HCT116 (cell line): ENCODE results near the gene DDX10. TPM values are rescaled to one million over a fixed set of nuclear protein-coding genes. Genes with fewer than 3 reads are reported as not detected.

Source experiments
- ATAC-seq: fragments of 200-7000 bp; cut with Tn5 transposase; 2 replicates; pipeline ENCODE4 v1.9.1; 2020; ENCODE audit warnings: mild to moderate bottlenecking, moderate library complexity
- BruUV-seq: library from RNA; stranded (reverse); fragments of 400-500 nt; replicated peaks from 2 replicates; lab custom pipeline; 2021; lab: Mats Ljungman, UMichigan
- CTCF ChIA-PET: fragments of 300-600 bp; sonication (Branson Sonifier 250); formaldehyde crosslinking; loops from one replicate; lab custom pipeline; 2021; ENCODE audit warnings: antibody characterized with exemption; lab: Charles Lee
- POLR2A ChIA-PET: fragments of 300-600, 350-600 bp; sonication (Branson Sonifier 250); formaldehyde crosslinking; loops from one replicate; lab custom pipeline; 2021; ENCODE audit warnings: antibody characterized with exemption; lab: Charles Lee
- RAD21 ChIA-PET, 2 experiments: fragments of 300-600 bp; sonication (Branson Sonifier 250); formaldehyde crosslinking; loops; one replicate each; lab custom pipeline; 2023; ENCODE audit warnings: low total read pairs in 2 of 2; ENCODE audit not compliant: uncharacterized antibody in 2 of 2, unreplicated experiment in 2 of 2, low non-redundant PET in 1 of 2; lab: Charles Lee
- DNase-seq: peaks from one replicate; pipeline ENCODE4 v3.0.0-alpha.2; 2010; ENCODE audit warnings: low read depth, low spot score
- H2AFZ ChIP-seq: fragments of 200-600 bp; shearing (Covaris generic), sonication (generic); 2 replicates; pipeline ENCODE4 v1.6.1; 2017; ENCODE audit warnings: low read depth, mixed run types, mixed read lengths, antibody characterized with exemption, low read length; ENCODE audit not compliant: poor library complexity, severe bottlenecking
- H3K27ac ChIP-seq: 2 replicates; pipeline ENCODE4 v1.5.1; 2012; ENCODE audit warnings: low read depth, low read length
- H3K27me3 ChIP-seq: fragments of 200-600 bp; sonication (generic); 2 replicates; pipeline ENCODE4 v1.6.1; 2016; ENCODE audit warnings: mixed run types, low read length, mixed read lengths; ENCODE audit not compliant: insufficient read depth
- H3K36me3 ChIP-seq, 2 experiments: fragments of 200-500 bp in 1 of 2; fragments of 200-600 bp in 1 of 2; sonication (Bioruptor generic) in 1 of 2; sonication (generic) in 1 of 2; 2 replicates each; pipeline versions ENCODE4 v1.5.1 to v1.6.1; 2014 to 2016; ENCODE audit warnings: low read length in 2 of 2, inconsistent platforms in 1 of 2, mixed read lengths in 1 of 2, mixed run types in 1 of 2; ENCODE audit not compliant: insufficient read depth in 2 of 2, control insufficient read depth in 1 of 2
- H3K4me1 ChIP-seq, 2 experiments: fragments of 200-600 bp in 1 of 2; sonication (generic) in 1 of 2; 2 replicates each; pipeline versions ENCODE4 v1.5.1 to v1.6.1; 2012 to 2017; ENCODE audit warnings: low read length in 2 of 2, inconsistent platforms in 1 of 2, mild to moderate bottlenecking in 1 of 2, mixed read lengths in 1 of 2, mixed run types in 1 of 2, moderate library complexity in 1 of 2; ENCODE audit not compliant: insufficient read depth in 2 of 2, control insufficient read depth in 1 of 2
- H3K4me2 ChIP-seq: fragments of 200-600 bp; sonication (generic); 2 replicates; pipeline ENCODE4 v1.6.1; 2017; ENCODE audit warnings: mixed run types, low read length, mixed read lengths
- H3K4me3 ChIP-seq, 2 experiments: fragments of 200-600 bp in 1 of 2; sonication (generic) in 1 of 2; replicated peaks in 1 of 2; 2 replicates each; pipeline ENCODE4 v1.5.1; 2011 to 2016; ENCODE audit warnings: low read length in 2 of 2, control low read depth in 1 of 2, low read depth in 1 of 2, mild to moderate bottlenecking in 1 of 2, mixed read lengths in 1 of 2, mixed run types in 1 of 2
- H3K79me2 ChIP-seq: fragments of 200-600 bp; sonication (generic); 2 replicates; pipeline ENCODE4 v1.6.1; 2017; ENCODE audit warnings: mild to moderate bottlenecking, mixed run types, low read length, moderate library complexity, mixed read lengths; ENCODE audit not compliant: insufficient read depth
- H3K9ac ChIP-seq: fragments of 200-600 bp; sonication (generic); 2 replicates; pipeline ENCODE4 v1.6.1; 2016; ENCODE audit warnings: low read length, mixed read lengths
- H3K9me2 ChIP-seq: fragments of 200-600 bp; sonication (generic), shearing (Covaris generic); 2 replicates; pipeline ENCODE4 v1.6.1; 2017; ENCODE audit warnings: mixed run types, mild to moderate bottlenecking, moderate library complexity; ENCODE audit not compliant: insufficient read depth
- H3K9me3 ChIP-seq, 2 experiments: fragments of 200-500 bp in 1 of 2; fragments of 200-600 bp in 1 of 2; sonication (Bioruptor generic) in 1 of 2; sonication (generic) in 1 of 2; 2 replicates each; pipeline ENCODE4 v1.6.1; 2014 to 2017; ENCODE audit warnings: low read length in 2 of 2, mixed read lengths in 2 of 2, inconsistent platforms in 1 of 2, low read depth in 1 of 2, mild to moderate bottlenecking in 1 of 2, mixed run types in 1 of 2, moderate library complexity in 1 of 2; ENCODE audit not compliant: control insufficient read depth in 1 of 2, insufficient read depth in 1 of 2
- H4K20me1 ChIP-seq: fragments of 200-600 bp; sonication (generic), shearing (Covaris generic); 2 replicates; pipeline ENCODE4 v1.6.1; 2017; ENCODE audit warnings: mixed run types, mild to moderate bottlenecking, moderate library complexity; ENCODE audit not compliant: insufficient read depth
- EZH2 ChIP-seq: fragments of 200-600 bp; sonication (generic); IDR thresholded peaks from 2 replicates; pipeline ENCODE4 v1.6.1; 2017; ENCODE audit warnings: antibody characterized with exemption, mixed run types
- EZH2phosphoT487 ChIP-seq: fragments of 200-600 bp; IDR thresholded peaks from 2 replicates; pipeline ENCODE4 v1.6.1; 2018; ENCODE audit warnings: antibody characterized with exemption, borderline replicate concordance
- FOSL1 ChIP-seq: IDR thresholded peaks from 2 replicates; pipeline ENCODE4 v1.6.1; 2012; ENCODE audit warnings: low read depth
- JUND ChIP-seq: IDR thresholded peaks from 2 replicates; pipeline ENCODE4 v1.6.1; 2012
- POLR2A ChIP-seq: IDR thresholded peaks from 2 replicates; pipeline ENCODE4 v1.7.0; 2011; ENCODE audit warnings: borderline replicate concordance; ENCODE audit not compliant: insufficient read depth, insufficient read length; ENCODE audit errors: extremely low read depth
- POLR2AphosphoS5 ChIP-seq: IDR thresholded peaks from 2 replicates; pipeline ENCODE4 v1.6.1; 2011; ENCODE audit warnings: mild to moderate bottlenecking, low read depth, low read length, moderate library complexity
- SIN3A ChIP-seq: IDR thresholded peaks from 2 replicates; pipeline ENCODE4 v1.6.1; 2012; ENCODE audit warnings: low read depth
- SRF ChIP-seq: IDR thresholded peaks from 2 replicates; pipeline ENCODE4 v1.6.1; 2012; ENCODE audit warnings: low read depth
- TCF7L2 ChIP-seq: IDR thresholded peaks from 2 replicates; pipeline ENCODE4 v1.7.0; 2011; ENCODE audit warnings: borderline replicate concordance, inconsistent platforms; ENCODE audit not compliant: insufficient read depth, insufficient read length; ENCODE audit errors: extremely low read depth
- ZFX ChIP-seq: fragments of 450-650 bp; IDR thresholded peaks from 2 replicates; pipeline ENCODE4 v1.6.1; 2017
- intact Hi-C: fragments of 100-400 bp; cut with micrococcal nuclease; formaldehyde crosslinking; loops from 2 replicates; pipeline ENCODE4 v1.10.0; 2022
- total RNA-seq: library from RNA; stranded (reverse); gene quantifications from one replicate; pipeline ENCODE4 v1.2.1, GENCODE V29; 2021; ENCODE audit not compliant: unreplicated experiment
- TF ChIP-seq, protein P1 (sequence below): IDR thresholded peaks from 2 replicates; pipeline ENCODE4 v1.6.1; 2012
- TF ChIP-seq, protein P2 (sequence below): IDR thresholded peaks from 2 replicates; pipeline ENCODE4 v1.6.1; 2011; ENCODE audit warnings: mild to moderate bottlenecking, low read length, moderate library complexity; ENCODE audit not compliant: insufficient replicate concordance; ENCODE audit errors: extremely low read depth
- TF ChIP-seq, protein P3 (sequence below), 3 experiments: fragments of 200-600 bp in 1 of 3; sonication (generic) in 1 of 3; IDR thresholded peaks in 2 of 3; conservative IDR thresholded peaks in 1 of 3; 2 replicates each; pipeline ENCODE4 v1.5.1; 2012 to 2017; ENCODE audit warnings: low read depth in 2 of 3, low read length in 2 of 3, antibody characterized with exemption in 1 of 3, borderline replicate concordance in 1 of 3, control low read depth in 1 of 3, mild to moderate bottlenecking in 1 of 3, mixed read lengths in 1 of 3, mixed run types in 1 of 3, moderate library complexity in 1 of 3; ENCODE audit not compliant: insufficient read depth in 1 of 3

Gene DDX10
- total RNA-seq, 1 experiment from 2014 or later = 66.5 TPM

DNA sequence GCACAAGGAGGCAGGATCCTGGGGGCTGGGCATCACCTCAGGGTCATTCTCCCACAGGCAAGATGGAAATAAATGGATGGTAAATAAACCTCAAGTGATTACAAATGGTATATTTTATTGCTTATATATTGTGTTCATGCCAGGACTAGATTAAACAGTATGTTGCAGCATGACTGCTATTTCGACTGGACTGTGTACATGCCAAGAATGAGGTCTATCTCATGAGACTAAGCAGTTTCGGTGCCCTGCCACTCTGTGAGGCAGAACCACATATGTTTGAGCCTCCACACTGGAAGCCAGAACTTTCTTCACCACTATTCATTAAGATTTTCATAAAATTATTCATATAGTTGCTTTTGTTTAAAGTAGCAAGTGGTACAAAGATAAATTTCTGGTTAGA is 140.2 kb downstream of the DDX10 start:
- no peaks in the 10 kb centered on the region for H3K36me3 ChIP-seq
- no peak overlapping the region for H2AFZ ChIP-seq
- H3K27ac ChIP-seq = no peak overlapping the region
- TF ChIP-seq POLR2A (no peak), EZH2 (no peak), EZH2phosphoT487 (no peak), TCF7L2 (no peak), JUND (no peak), POLR2AphosphoS5 (no peak), SRF (no peak), ZFX (no peak), FOSL1 (no peak), SIN3A (no peak)
- TF ChIP-seq, protein P1, sequence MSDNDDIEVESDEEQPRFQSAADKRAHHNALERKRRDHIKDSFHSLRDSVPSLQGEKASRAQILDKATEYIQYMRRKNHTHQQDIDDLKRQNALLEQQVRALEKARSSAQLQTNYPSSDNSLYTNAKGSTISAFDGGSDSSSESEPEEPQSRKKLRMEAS = no peak
- TF ChIP-seq, protein P2, sequence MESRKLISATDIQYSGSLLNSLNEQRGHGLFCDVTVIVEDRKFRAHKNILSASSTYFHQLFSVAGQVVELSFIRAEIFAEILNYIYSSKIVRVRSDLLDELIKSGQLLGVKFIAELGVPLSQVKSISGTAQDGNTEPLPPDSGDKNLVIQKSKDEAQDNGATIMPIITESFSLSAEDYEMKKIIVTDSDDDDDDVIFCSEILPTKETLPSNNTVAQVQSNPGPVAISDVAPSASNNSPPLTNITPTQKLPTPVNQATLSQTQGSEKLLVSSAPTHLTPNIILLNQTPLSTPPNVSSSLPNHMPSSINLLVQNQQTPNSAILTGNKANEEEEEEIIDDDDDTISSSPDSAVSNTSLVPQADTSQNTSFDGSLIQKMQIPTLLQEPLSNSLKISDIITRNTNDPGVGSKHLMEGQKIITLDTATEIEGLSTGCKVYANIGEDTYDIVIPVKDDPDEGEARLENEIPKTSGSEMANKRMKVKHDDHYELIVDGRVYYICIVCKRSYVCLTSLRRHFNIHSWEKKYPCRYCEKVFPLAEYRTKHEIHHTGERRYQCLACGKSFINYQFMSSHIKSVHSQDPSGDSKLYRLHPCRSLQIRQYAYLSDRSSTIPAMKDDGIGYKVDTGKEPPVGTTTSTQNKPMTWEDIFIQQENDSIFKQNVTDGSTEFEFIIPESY = no peak
- TF ChIP-seq, protein P3, sequence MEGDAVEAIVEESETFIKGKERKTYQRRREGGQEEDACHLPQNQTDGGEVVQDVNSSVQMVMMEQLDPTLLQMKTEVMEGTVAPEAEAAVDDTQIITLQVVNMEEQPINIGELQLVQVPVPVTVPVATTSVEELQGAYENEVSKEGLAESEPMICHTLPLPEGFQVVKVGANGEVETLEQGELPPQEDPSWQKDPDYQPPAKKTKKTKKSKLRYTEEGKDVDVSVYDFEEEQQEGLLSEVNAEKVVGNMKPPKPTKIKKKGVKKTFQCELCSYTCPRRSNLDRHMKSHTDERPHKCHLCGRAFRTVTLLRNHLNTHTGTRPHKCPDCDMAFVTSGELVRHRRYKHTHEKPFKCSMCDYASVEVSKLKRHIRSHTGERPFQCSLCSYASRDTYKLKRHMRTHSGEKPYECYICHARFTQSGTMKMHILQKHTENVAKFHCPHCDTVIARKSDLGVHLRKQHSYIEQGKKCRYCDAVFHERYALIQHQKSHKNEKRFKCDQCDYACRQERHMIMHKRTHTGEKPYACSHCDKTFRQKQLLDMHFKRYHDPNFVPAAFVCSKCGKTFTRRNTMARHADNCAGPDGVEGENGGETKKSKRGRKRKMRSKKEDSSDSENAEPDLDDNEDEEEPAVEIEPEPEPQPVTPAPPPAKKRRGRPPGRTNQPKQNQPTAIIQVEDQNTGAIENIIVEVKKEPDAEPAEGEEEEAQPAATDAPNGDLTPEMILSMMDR (IDR thresholded peaks at IDR 0.05 in 2 of 3, conservative IDR thresholded peaks at IDR 0.05 in 1 of 3; ENCODE audit: borderline replicate concordance in 1 of 3, insufficient read depth in 1 of 3, low read depth in 2 of 3, low read length in 2 of 3) = no peak
- TF ChIP-seq, all 23 proteins: peak for 0
- Histone ChIP-seq H4K20me1 (no peaks in the 10 kb centered on the region), H3K4me3 (no peak overlapping the region), H3K9me3 (no peaks in the 10 kb centered on the region), H3K27me3 (no peaks in the 10 kb centered on the region), H3K4me2 (no peak overlapping the region), H3K9ac (no peak overlapping the region), H3K9me2 (no peaks in the 10 kb centered on the region), H3K79me2 (peaks cover 62% of the 10 kb centered on the region), H3K4me1 (no peaks in the 10 kb centered on the region)
- no peak for DNase-seq
- BruUV-seq = no TSS peak
- POLR2A ChIA-PET = no interaction called here
- CTCF ChIA-PET = interaction anchor here (0.6 kb wide), 1 partner anchor 16 kb away, joined by 3 read pairs; no protein-coding TSS in a partner anchor
- RAD21 ChIA-PET = no interaction called here
- ATAC-seq = no peak
- intact Hi-C loops = no loop called here
